NCI-H748 (cell line): ENCODE data around the gene TASP1.
"Not testable (repeated sequence)": the region's sequence is repeated elsewhere in the genome, so short reads cannot be mapped to it uniquely, and the experiment has no call there.

ENCODE experiments used
- DNase-seq: peaks from one replicate; lab custom pipeline; 2025; ENCODE audit not compliant: unreplicated experiment; lab: John Stamatoyannopoulos, UW

Gene TASP1

GRCh38 chr20:13403453-13403852 is 235.3 kb downstream of the TASP1 start:
- DNase-seq = no peak

- no peak for DNase-seq
Measured at GRCh38 chr20:13402986-13403385, 235.7 kb downstream of the TASP1 start.

GRCh38 chr20:13402171-13402760 is 236.5 kb downstream of the TASP1 start:
- no peak for DNase-seq

GRCh38 chr20:13401596-13401995 is 237.1 kb downstream of the TASP1 start:
- DNase-seq = no peak

GRCh38 chr20:13400453-13400852 is 238.3 kb downstream of the TASP1 start:
- DNase-seq = no peak

- DNase-seq = no peak
Measured at GRCh38 chr20:13397300-13397724, 241.4 kb downstream of the TASP1 start.

- no peak for DNase-seq
Measured at GRCh38 chr20:13396826-13397225, 241.9 kb downstream of the TASP1 start.

GRCh38 chr20:13396022-13396421 is 242.7 kb downstream of the TASP1 start:
- no peak for DNase-seq

- no peak for DNase-seq
Measured at GRCh38 chr20:13395232-13395631, 243.5 kb downstream of the TASP1 start.

- no peak for DNase-seq
Measured at GRCh38 chr20:13392391-13392790, 246.3 kb downstream of the TASP1 start.

GRCh38 chr20:13389115-13389514 is 249.6 kb downstream of the TASP1 start:
- DNase-seq = no peak

GRCh38 chr20:13384132-13384531 is 254.6 kb downstream of the TASP1 start:
- DNase-seq = no peak

GRCh38 chr20:13382786-13383185 is 255.9 kb downstream of the TASP1 start:
- no peak for DNase-seq

GRCh38 chr20:13380497-13381229 is 258.1 kb downstream of the TASP1 start:
- not testable (repeated sequence) for DNase-seq

GRCh38 chr20:13373400-13373799 is 265.3 kb downstream of the TASP1 start:
- DNase-seq = no peak

- DNase-seq = no peak
Measured at GRCh38 chr20:13364278-13365170, 274.2 kb downstream of the TASP1 start.

- no peak for DNase-seq
Measured at GRCh38 chr20:13363473-13363872, 275.3 kb downstream of the TASP1 start.

- DNase-seq = not testable (repeated sequence)
Measured at GRCh38 chr20:13362165-13362564, 276.6 kb downstream of the TASP1 start.

GRCh38 chr20:13358936-13359335 is 279.8 kb downstream of the TASP1 start:
- DNase-seq = not testable (repeated sequence)

- not testable (repeated sequence) for DNase-seq
Measured at GRCh38 chr20:13357782-13358181, 280.9 kb downstream of the TASP1 start.

GRCh38 chr20:13356591-13356990 is 282.1 kb downstream of the TASP1 start:
- DNase-seq = no peak
